ENCODE data around the gene MAP7. TPM values are rescaled to one million over a fixed set of nuclear protein-coding genes. Genes with fewer than 3 reads are reported as not detected.

Gene MAP7
- total and polyA plus RNA-seq, 2 donors = 3.3 to 10.4 TPM

- Histone ChIP-seq H3K27ac (ENCODE audit: low read depth) (no peak overlapping the region), H3K4me1 (ENCODE audit: insufficient read depth) (no peaks in the 10 kb centered on the region), H3K4me3 (ENCODE audit: low read depth, low read length) (no peak overlapping the region), H3K36me3 (ENCODE audit: insufficient read depth) (no peaks in the 10 kb centered on the region)
- WGBS = 63% methylated on average over 12 of the region's 12 CpGs
- no peak for DNase-seq (ENCODE audit: extremely low spot score)
These were observed 214.4 kb downstream of the MAP7 start for GRCh38 chr6:136335736-136336363.

- Histone ChIP-seq H3K36me3 (ENCODE audit: insufficient read depth) (no peaks in the 10 kb centered on the region), H3K4me1 (ENCODE audit: insufficient read depth) (no peaks in the 10 kb centered on the region), H3K4me3 (ENCODE audit: low read depth, low read length) (no peak overlapping the region), H3K27ac (ENCODE audit: low read depth) (no peak overlapping the region)
- no peak for DNase-seq (ENCODE audit: extremely low spot score)
- whole genome bisulfite sequencing = 84% methylated on average over 9 of the region's 9 CpGs
These were observed 215.4 kb downstream of the MAP7 start for GRCh38 chr6:136334853-136335252.

GRCh38 chr6:136334465-136334846 is 215.8 kb downstream of the MAP7 start:
- no peak overlapping the region for H3K27ac ChIP-seq (ENCODE audit: low read depth)
- no peak for DNase-seq (ENCODE audit: extremely low spot score)
- H3K4me3 ChIP-seq (ENCODE audit: low read depth, low read length) = no peak overlapping the region
- no peaks in the 10 kb centered on the region for H3K36me3 ChIP-seq (ENCODE audit: insufficient read depth)
- 73% methylated on average over 13 of the region's 13 CpGs for WGBS
- no peaks in the 10 kb centered on the region for H3K4me1 ChIP-seq (ENCODE audit: insufficient read depth)

GRCh38 chr6:136333824-136334464 is 216.3 kb downstream of the MAP7 start:
- Histone ChIP-seq H3K4me3 (ENCODE audit: low read depth, low read length) (no peak overlapping the region), H3K4me1 (ENCODE audit: insufficient read depth) (no peaks in the 10 kb centered on the region), H3K36me3 (ENCODE audit: insufficient read depth) (no peaks in the 10 kb centered on the region), H3K27ac (ENCODE audit: low read depth) (no peak overlapping the region)
- WGBS = 93% methylated on average over 11 of the region's 11 CpGs
- no peak for DNase-seq (ENCODE audit: extremely low spot score)

GRCh38 chr6:136331461-136331860 is 218.8 kb downstream of the MAP7 start:
- Histone ChIP-seq H3K4me1 (ENCODE audit: insufficient read depth) (no peaks in the 10 kb centered on the region), H3K27ac (ENCODE audit: low read depth) (no peak overlapping the region), H3K36me3 (ENCODE audit: insufficient read depth) (no peaks in the 10 kb centered on the region), H3K4me3 (ENCODE audit: low read depth, low read length) (no peak overlapping the region)
- DNase-seq (ENCODE audit: extremely low spot score) = no peak
- 90% methylated on average over 1 of the region's 1 CpG for WGBS

GRCh38 chr6:136330634-136331033 is 219.6 kb downstream of the MAP7 start:
- Histone ChIP-seq H3K4me3 (ENCODE audit: low read depth, low read length) (no peak overlapping the region), H3K27ac (ENCODE audit: low read depth) (no peak overlapping the region), H3K36me3 (ENCODE audit: insufficient read depth) (no peaks in the 10 kb centered on the region), H3K4me1 (ENCODE audit: insufficient read depth) (no peaks in the 10 kb centered on the region)
- DNase-seq (ENCODE audit: extremely low spot score) = no peak
- 96% methylated on average over 8 of the region's 8 CpGs for WGBS

GRCh38 chr6:136326038-136326553 is 224.1 kb downstream of the MAP7 start:
- Histone ChIP-seq H3K4me1 (ENCODE audit: insufficient read depth) (no peaks in the 10 kb centered on the region), H3K27ac (ENCODE audit: low read depth) (no peak overlapping the region), H3K36me3 (ENCODE audit: insufficient read depth) (peaks cover 1% of the 10 kb centered on the region), H3K4me3 (ENCODE audit: low read depth, low read length) (no peak overlapping the region)
- DNase-seq (ENCODE audit: extremely low spot score) = no peak
- WGBS = 56% methylated on average over 8 of the region's 8 CpGs

GRCh38 chr6:136324686-136325380 is 225.4 kb downstream of the MAP7 start:
- H3K4me1 ChIP-seq (ENCODE audit: insufficient read depth) = no peaks in the 10 kb centered on the region
- no peak overlapping the region for H3K27ac ChIP-seq (ENCODE audit: low read depth)
- H3K4me3 ChIP-seq (ENCODE audit: low read depth, low read length) = no peak overlapping the region
- H3K36me3 ChIP-seq (ENCODE audit: insufficient read depth) = peaks cover 1% of the 10 kb centered on the region
- 86% methylated on average over 10 of the region's 10 CpGs for WGBS
- DNase-seq (ENCODE audit: extremely low spot score) = peak; percentile 35

GRCh38 chr6:136323431-136324112 is 226.7 kb downstream of the MAP7 start:
- WGBS = 55% methylated on average over 10 of the region's 10 CpGs
- no peak for DNase-seq (ENCODE audit: extremely low spot score)
- Histone ChIP-seq H3K4me3 (ENCODE audit: low read depth, low read length) (no peak overlapping the region), H3K36me3 (ENCODE audit: insufficient read depth) (peaks cover 1% of the 10 kb centered on the region), H3K27ac (ENCODE audit: low read depth) (no peak overlapping the region), H3K4me1 (ENCODE audit: insufficient read depth) (no peaks in the 10 kb centered on the region)

GRCh38 chr6:136319732-136320131 is 230.5 kb downstream of the MAP7 start:
- H3K4me3 ChIP-seq (ENCODE audit: low read depth, low read length) = no peak overlapping the region
- H3K27ac ChIP-seq (ENCODE audit: low read depth) = no peak overlapping the region
- peaks cover 1% of the 10 kb centered on the region for H3K36me3 ChIP-seq (ENCODE audit: insufficient read depth)
- no peaks in the 10 kb centered on the region for H3K4me1 ChIP-seq (ENCODE audit: insufficient read depth)
- DNase-seq (ENCODE audit: extremely low spot score) = no peak

GRCh38 chr6:136318676-136319075 is 231.5 kb downstream of the MAP7 start:
- H3K36me3 ChIP-seq (ENCODE audit: insufficient read depth) = no peaks in the 10 kb centered on the region
- no peaks in the 10 kb centered on the region for H3K4me1 ChIP-seq (ENCODE audit: insufficient read depth)
- no peak overlapping the region for H3K27ac ChIP-seq (ENCODE audit: low read depth)
- 69% methylated on average over 4 of the region's 4 CpGs for WGBS
- H3K4me3 ChIP-seq (ENCODE audit: low read depth, low read length) = no peak overlapping the region
- no peak for DNase-seq (ENCODE audit: extremely low spot score)

GRCh38 chr6:136317971-136318370 is 232.3 kb downstream of the MAP7 start:
- 71% methylated on average over 6 of the region's 6 CpGs for WGBS
- H3K4me1 ChIP-seq (ENCODE audit: insufficient read depth) = no peaks in the 10 kb centered on the region

GRCh38 chr6:136317021-136317694 is 233.1 kb downstream of the MAP7 start:
- DNase-seq (ENCODE audit: extremely low spot score) = peak; percentile 67
- Histone ChIP-seq H3K27ac (ENCODE audit: low read depth) (no peak overlapping the region), H3K4me1 (ENCODE audit: insufficient read depth) (no peaks in the 10 kb centered on the region), H3K4me3 (ENCODE audit: low read depth, low read length) (no peak overlapping the region), H3K36me3 (ENCODE audit: insufficient read depth) (no peaks in the 10 kb centered on the region)
- WGBS = 45% methylated on average over 5 of the region's 5 CpGs

More at GRCh38 chr6:136317971-136318370, 232.3 kb downstream of the MAP7 start:
- H3K36me3 ChIP-seq (ENCODE audit: insufficient read depth) = no peaks in the 10 kb centered on the region
- no peak overlapping the region for H3K27ac ChIP-seq (ENCODE audit: low read depth)
- H3K4me3 ChIP-seq (ENCODE audit: low read depth, low read length) = no peak overlapping the region
- no peak for DNase-seq (ENCODE audit: extremely low spot score)
